Measurements from ENCODE around the gene CMBL.

Gene CMBL

DNA sequence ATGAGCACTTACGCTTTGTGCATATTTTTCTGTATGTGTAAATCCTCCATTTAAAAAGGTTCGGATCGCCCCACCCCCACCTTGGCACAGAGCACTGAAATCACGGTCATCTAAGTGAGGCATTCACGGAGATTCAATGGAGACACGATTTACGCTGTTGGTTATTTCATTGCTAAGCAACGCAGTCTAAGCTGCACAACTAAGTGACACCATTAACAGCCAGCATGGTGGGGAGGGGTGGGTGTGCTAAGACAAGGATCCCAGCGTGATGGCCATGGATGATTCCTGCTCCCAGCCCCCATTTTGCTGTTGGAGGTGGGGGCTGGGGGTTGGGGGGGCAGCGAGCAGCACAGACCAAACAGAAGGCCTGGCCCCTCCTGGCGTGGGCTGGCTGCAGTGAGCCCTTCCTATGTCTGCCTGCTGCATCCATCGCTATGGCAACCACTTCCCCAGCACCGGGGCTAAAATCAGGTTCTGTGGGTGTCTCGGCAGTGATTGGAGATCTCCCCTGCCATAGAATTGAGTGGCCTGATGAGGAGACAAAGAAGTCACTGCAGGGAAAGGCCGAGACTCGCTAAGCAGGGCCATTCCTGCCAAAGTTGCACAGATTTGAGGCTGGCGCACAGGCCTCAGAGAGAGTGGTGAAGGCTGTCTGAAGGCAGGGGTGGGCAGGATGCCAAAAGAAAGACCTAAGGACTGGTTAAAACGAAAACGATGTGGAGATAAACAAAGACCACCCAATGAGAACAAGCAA lies 31.5 kb upstream of the CMBL start:
- H3K4me1 ChIP-seq (ENCODE audit: low read length) = peaks cover 6% of the 10 kb centered on the region
- H3K79me2 ChIP-seq (ENCODE audit: low read length) = no peaks in the 10 kb centered on the region
- H4K20me1 ChIP-seq (ENCODE audit: insufficient read depth, low read length) = no peaks in the 10 kb centered on the region
- no peaks in the 10 kb centered on the region for H3K9me3 ChIP-seq (ENCODE audit: insufficient read depth, low read length)
- H3K9ac ChIP-seq (ENCODE audit: low read length) = no peak overlapping the region
- H3K4me3 ChIP-seq (ENCODE audit: low read length) = no peak overlapping the region
- TF ChIP-seq EZH2phosphoT487 (IDR thresholded peaks at IDR 0.05; ENCODE audit: low read depth) = no peak
- TF ChIP-seq, protein P1, sequence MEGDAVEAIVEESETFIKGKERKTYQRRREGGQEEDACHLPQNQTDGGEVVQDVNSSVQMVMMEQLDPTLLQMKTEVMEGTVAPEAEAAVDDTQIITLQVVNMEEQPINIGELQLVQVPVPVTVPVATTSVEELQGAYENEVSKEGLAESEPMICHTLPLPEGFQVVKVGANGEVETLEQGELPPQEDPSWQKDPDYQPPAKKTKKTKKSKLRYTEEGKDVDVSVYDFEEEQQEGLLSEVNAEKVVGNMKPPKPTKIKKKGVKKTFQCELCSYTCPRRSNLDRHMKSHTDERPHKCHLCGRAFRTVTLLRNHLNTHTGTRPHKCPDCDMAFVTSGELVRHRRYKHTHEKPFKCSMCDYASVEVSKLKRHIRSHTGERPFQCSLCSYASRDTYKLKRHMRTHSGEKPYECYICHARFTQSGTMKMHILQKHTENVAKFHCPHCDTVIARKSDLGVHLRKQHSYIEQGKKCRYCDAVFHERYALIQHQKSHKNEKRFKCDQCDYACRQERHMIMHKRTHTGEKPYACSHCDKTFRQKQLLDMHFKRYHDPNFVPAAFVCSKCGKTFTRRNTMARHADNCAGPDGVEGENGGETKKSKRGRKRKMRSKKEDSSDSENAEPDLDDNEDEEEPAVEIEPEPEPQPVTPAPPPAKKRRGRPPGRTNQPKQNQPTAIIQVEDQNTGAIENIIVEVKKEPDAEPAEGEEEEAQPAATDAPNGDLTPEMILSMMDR (IDR thresholded peaks at IDR 0.05; ENCODE audit: low read depth, low read length) = no peak
- no peaks in the 10 kb centered on the region for H3K27me3 ChIP-seq (ENCODE audit: low read depth, low read length)
- H3K4me2 ChIP-seq (ENCODE audit: low read length) = no peak overlapping the region
- no peaks in the 10 kb centered on the region for H3K36me3 ChIP-seq (replicated peaks; ENCODE audit: low read depth, low read length)
- no peak overlapping the region for H2AFZ ChIP-seq (ENCODE audit: low read depth, low read length)
- H3K27ac ChIP-seq (ENCODE audit: low read length) = no peak overlapping the region

DNA sequence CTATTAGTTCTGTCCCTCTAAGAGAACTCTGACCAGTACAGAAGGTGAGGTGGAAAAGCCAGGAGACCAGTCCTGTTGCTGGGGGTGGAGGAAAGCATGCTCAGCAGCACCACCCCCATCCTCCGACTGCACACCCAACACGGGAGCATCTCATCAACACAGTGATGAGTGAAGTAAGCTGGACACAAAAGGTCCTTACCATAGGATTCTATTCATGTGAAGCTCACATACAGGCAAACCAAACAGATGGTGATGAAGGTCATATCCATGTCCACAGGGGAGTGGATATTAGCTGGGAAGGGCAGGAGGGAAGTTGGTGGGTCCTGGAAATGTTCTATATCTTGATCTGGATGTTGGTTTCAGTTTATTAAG lies 31.0 kb upstream of the CMBL start:
- Histone ChIP-seq H3K4me2 (ENCODE audit: low read length) (no peak overlapping the region), H3K79me2 (ENCODE audit: low read length) (no peaks in the 10 kb centered on the region), H2AFZ (ENCODE audit: low read depth, low read length) (no peak overlapping the region), H3K4me3 (ENCODE audit: low read length) (no peak overlapping the region), H3K27ac (ENCODE audit: low read length) (no peak overlapping the region), H4K20me1 (ENCODE audit: insufficient read depth, low read length) (no peaks in the 10 kb centered on the region), H3K4me1 (ENCODE audit: low read length) (peaks cover 6% of the 10 kb centered on the region), H3K9me3 (ENCODE audit: insufficient read depth, low read length) (no peaks in the 10 kb centered on the region), H3K36me3 (replicated peaks; ENCODE audit: low read depth, low read length) (no peaks in the 10 kb centered on the region), H3K27me3 (ENCODE audit: low read depth, low read length) (no peaks in the 10 kb centered on the region), H3K9ac (ENCODE audit: low read length) (no peak overlapping the region)
- no peak for TF ChIP-seq EZH2phosphoT487 (IDR thresholded peaks at IDR 0.05; ENCODE audit: low read depth)
- TF ChIP-seq, protein P1 (IDR thresholded peaks at IDR 0.05; ENCODE audit: low read depth, low read length) = no peak

DNA sequence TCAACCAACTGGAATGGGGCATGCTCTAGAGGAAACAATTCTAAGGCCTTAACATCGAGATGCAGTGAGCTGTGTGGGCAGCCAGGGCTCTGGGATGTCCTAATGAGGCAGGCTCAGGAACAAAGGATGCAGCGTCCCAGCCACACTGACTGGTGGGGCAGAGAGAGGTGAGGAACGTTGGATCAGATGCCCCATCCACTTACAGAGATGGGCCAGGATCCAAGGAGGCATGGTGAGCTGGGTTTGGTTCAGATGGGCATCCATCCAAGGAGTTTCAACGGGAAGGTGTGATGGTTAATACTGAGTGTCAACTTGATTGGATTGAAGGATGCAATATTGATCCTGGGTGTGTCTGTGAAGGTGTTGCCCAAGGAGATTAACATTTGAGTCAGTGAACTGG lies 30.3 kb upstream of the CMBL start:
- Histone ChIP-seq H3K27me3 (ENCODE audit: low read depth, low read length) (0 out of 2 replicates have a peak, but pooled peaks cover 6% of the 10 kb centered on the region), H3K79me2 (ENCODE audit: low read length) (no peaks in the 10 kb centered on the region), H3K4me1 (ENCODE audit: low read length) (peaks cover 6% of the 10 kb centered on the region), H3K9ac (ENCODE audit: low read length) (no peak overlapping the region), H3K4me2 (ENCODE audit: low read length) (no peak overlapping the region), H3K4me3 (ENCODE audit: low read length) (no peak overlapping the region), H3K27ac (ENCODE audit: low read length) (no peak overlapping the region), H3K9me3 (ENCODE audit: insufficient read depth, low read length) (no peaks in the 10 kb centered on the region), H4K20me1 (ENCODE audit: insufficient read depth, low read length) (no peaks in the 10 kb centered on the region), H2AFZ (ENCODE audit: low read depth, low read length) (no peak overlapping the region), H3K36me3 (replicated peaks; ENCODE audit: low read depth, low read length) (no peaks in the 10 kb centered on the region)
- TF ChIP-seq, protein P1 (IDR thresholded peaks at IDR 0.05; ENCODE audit: low read depth, low read length) = no peak
- no peak for TF ChIP-seq EZH2phosphoT487 (IDR thresholded peaks at IDR 0.05; ENCODE audit: low read depth)

DNA sequence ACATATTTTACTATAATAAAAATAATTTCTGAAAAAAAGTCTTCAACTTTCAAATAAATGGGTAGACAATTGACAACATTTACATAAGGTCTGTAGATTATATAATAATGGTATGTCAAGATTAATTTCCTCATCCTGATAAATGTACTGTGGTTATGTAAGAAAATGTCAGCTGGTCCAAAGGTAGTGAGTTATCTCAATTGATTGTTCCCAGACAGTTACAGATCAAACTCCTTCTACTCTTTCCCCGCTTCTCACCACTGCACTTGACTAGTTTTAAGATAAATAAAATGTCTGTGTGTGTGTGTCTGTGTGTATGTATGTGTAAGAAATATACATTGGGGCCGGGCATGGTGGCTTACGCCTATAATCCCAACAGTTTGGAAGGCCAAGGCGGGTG lies 29.4 kb upstream of the CMBL start:
- no peak overlapping the region for H3K27ac ChIP-seq (ENCODE audit: low read length)
- no peak overlapping the region for H3K4me2 ChIP-seq (ENCODE audit: low read length)
- no peaks in the 10 kb centered on the region for H3K9me3 ChIP-seq (ENCODE audit: insufficient read depth, low read length)
- H3K9ac ChIP-seq (ENCODE audit: low read length) = no peak overlapping the region
- no peak overlapping the region for H3K4me3 ChIP-seq (ENCODE audit: low read length)
- no peaks in the 10 kb centered on the region for H3K36me3 ChIP-seq (replicated peaks; ENCODE audit: low read depth, low read length)
- H4K20me1 ChIP-seq (ENCODE audit: insufficient read depth, low read length) = no peaks in the 10 kb centered on the region
- no peak overlapping the region for H2AFZ ChIP-seq (ENCODE audit: low read depth, low read length)
- TF ChIP-seq, protein P1 (IDR thresholded peaks at IDR 0.05; ENCODE audit: low read depth, low read length) = no peak
- TF ChIP-seq EZH2phosphoT487 (IDR thresholded peaks at IDR 0.05; ENCODE audit: low read depth) = no peak
- 0 out of 2 replicates have a peak, but pooled peaks cover 8% of the 10 kb centered on the region for H3K27me3 ChIP-seq (ENCODE audit: low read depth, low read length)
- H3K4me1 ChIP-seq (ENCODE audit: low read length) = peaks cover 6% of the 10 kb centered on the region
- no peaks in the 10 kb centered on the region for H3K79me2 ChIP-seq (ENCODE audit: low read length)

Measured in OCI-LY3 (cell line).